ENCODE data around the gene PMVK.
"Not testable (repeated sequence)": the region's sequence is repeated elsewhere in the genome, so short reads cannot be mapped to it uniquely, and the experiment has no call there.

The PMVK gene

GRCh38 chr1:154911691-154912550 lies 24.6 kb downstream of the PMVK start:
- no peak for TF ChIP-seq CTCF (IDR thresholded peaks at IDR 0.05; ENCODE audit: poor library complexity, severe bottlenecking)
- DNase-seq (ENCODE audit: low spot score) (no peak), ATAC-seq (ENCODE audit: low read depth) (no peak)
- Histone ChIP-seq H3K27me3 (ENCODE audit: insufficient read depth, poor library complexity, severe bottlenecking) (no peaks in the 10 kb centered on the region), H3K4me3 (ENCODE audit: severe bottlenecking) (no peak overlapping the region), H3K27ac (ENCODE audit: poor library complexity, severe bottlenecking) (no peak overlapping the region), H3K36me3 (ENCODE audit: low read depth) (no peaks in the 10 kb centered on the region), H3K4me1 (ENCODE audit: insufficient read depth, poor library complexity, severe bottlenecking) (no peaks in the 10 kb centered on the region), H3K9me3 (ENCODE audit: severe bottlenecking) (no peaks in the 10 kb centered on the region)

- Histone ChIP-seq H3K27me3 (ENCODE audit: insufficient read depth, poor library complexity, severe bottlenecking) (no peaks in the 10 kb centered on the region), H3K27ac (ENCODE audit: poor library complexity, severe bottlenecking) (no peak overlapping the region), H3K4me1 (ENCODE audit: insufficient read depth, poor library complexity, severe bottlenecking) (no peaks in the 10 kb centered on the region), H3K9me3 (ENCODE audit: severe bottlenecking) (no peaks in the 10 kb centered on the region), H3K36me3 (ENCODE audit: low read depth) (no peaks in the 10 kb centered on the region), H3K4me3 (ENCODE audit: severe bottlenecking) (no peak overlapping the region)
- ATAC-seq (ENCODE audit: low read depth) (no peak), DNase-seq (ENCODE audit: low spot score) (no peak)
- no peak for TF ChIP-seq CTCF (IDR thresholded peaks at IDR 0.05; ENCODE audit: poor library complexity, severe bottlenecking)
Measured at GRCh38 chr1:154910851-154911250, 25.7 kb downstream of the PMVK start.

GRCh38 chr1:154908937-154909336 lies 27.6 kb downstream of the PMVK start:
- no peak for TF ChIP-seq CTCF (IDR thresholded peaks at IDR 0.05; ENCODE audit: poor library complexity, severe bottlenecking)
- ATAC-seq (ENCODE audit: low read depth) (no peak), DNase-seq (ENCODE audit: low spot score) (no peak)
- Histone ChIP-seq H3K4me3 (ENCODE audit: severe bottlenecking) (no peak overlapping the region), H3K27ac (ENCODE audit: poor library complexity, severe bottlenecking) (no peak overlapping the region), H3K27me3 (ENCODE audit: insufficient read depth, poor library complexity, severe bottlenecking) (no peaks in the 10 kb centered on the region), H3K4me1 (ENCODE audit: insufficient read depth, poor library complexity, severe bottlenecking) (no peaks in the 10 kb centered on the region), H3K36me3 (ENCODE audit: low read depth) (no peaks in the 10 kb centered on the region), H3K9me3 (ENCODE audit: severe bottlenecking) (no peaks in the 10 kb centered on the region)

- not testable (repeated sequence) for ATAC-seq (ENCODE audit: low read depth); H3K4me1 ChIP-seq (ENCODE audit: insufficient read depth, poor library complexity, severe bottlenecking); DNase-seq (ENCODE audit: low spot score)
Measured at GRCh38 chr1:154908129-154908528, 28.4 kb downstream of the PMVK start.

DNA sequence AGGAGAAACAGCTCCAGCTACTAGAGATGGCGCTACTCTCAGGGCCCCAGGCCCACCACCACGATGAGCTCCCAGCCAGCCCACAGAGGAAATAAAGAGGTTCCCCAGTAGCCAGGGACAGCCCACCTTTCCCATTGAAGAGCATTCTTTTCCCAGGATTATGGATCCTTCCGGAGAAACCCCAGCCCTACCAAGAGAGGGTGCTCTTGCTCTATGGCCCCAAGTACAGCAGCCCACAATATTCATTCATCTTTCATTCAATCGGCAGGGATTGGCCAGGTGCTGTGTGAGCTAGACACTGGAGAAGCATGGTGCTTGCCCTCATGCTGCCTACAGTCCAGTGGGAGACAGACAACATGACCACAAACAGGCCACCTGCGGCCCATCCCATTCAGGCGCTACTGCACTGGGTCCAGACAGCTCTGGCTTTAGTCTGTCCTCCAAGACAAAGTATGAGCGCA lies 29.9 kb downstream of the PMVK start:
- TF ChIP-seq CTCF (IDR thresholded peaks at IDR 0.05; ENCODE audit: poor library complexity, severe bottlenecking) = peak; percentile 54
- Histone ChIP-seq H3K27me3 (ENCODE audit: insufficient read depth, poor library complexity, severe bottlenecking) (no peaks in the 10 kb centered on the region), H3K27ac (ENCODE audit: poor library complexity, severe bottlenecking) (no peak overlapping the region), H3K4me3 (ENCODE audit: severe bottlenecking) (no peak overlapping the region), H3K9me3 (ENCODE audit: severe bottlenecking) (no peaks in the 10 kb centered on the region), H3K36me3 (ENCODE audit: low read depth) (no peaks in the 10 kb centered on the region), H3K4me1 (ENCODE audit: insufficient read depth, poor library complexity, severe bottlenecking) (no peaks in the 10 kb centered on the region)
- DNase-seq (ENCODE audit: low spot score) = no peak
- peak; percentile 46; the same call in 2 of the 3 replicates for ATAC-seq (ENCODE audit: low read depth)

More at GRCh38 chr1:154908129-154908528, 28.4 kb downstream of the PMVK start:
- H3K4me3 ChIP-seq (ENCODE audit: severe bottlenecking); H3K9me3 ChIP-seq (ENCODE audit: severe bottlenecking); H3K27ac ChIP-seq (ENCODE audit: poor library complexity, severe bottlenecking); H3K27me3 ChIP-seq (ENCODE audit: insufficient read depth, poor library complexity, severe bottlenecking); H3K36me3 ChIP-seq (ENCODE audit: low read depth): not testable (repeated sequence)

Measured in RWPE2 (cell line).